ENCODE results near the gene TAF5L.
"Not testable (repeated sequence)": the region's sequence is repeated elsewhere in the genome, so short reads cannot be mapped to it uniquely, and the experiment has no call there.

The TAF5L gene

DNA sequence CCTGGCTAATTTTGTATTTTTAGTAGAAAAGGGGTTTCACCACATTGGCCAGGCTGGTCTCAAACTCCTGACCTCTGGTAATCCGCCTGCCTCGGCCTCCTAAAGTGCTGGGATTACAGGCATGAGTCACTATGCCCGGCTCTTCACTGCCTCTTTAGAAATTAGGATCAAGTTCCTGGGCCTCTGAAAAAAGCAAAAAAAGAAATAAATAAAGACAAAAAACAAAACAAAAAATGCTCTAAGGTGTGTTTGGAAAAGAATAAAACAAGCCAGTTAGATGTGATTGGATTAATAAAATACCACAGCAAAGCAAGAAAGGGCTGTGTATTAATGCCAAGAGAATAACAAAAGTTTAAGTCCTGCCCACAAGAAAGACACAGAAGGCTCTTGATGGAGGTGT, 63.2 kb downstream of the TAF5L start:
- no peak for DNase-seq

DNA sequence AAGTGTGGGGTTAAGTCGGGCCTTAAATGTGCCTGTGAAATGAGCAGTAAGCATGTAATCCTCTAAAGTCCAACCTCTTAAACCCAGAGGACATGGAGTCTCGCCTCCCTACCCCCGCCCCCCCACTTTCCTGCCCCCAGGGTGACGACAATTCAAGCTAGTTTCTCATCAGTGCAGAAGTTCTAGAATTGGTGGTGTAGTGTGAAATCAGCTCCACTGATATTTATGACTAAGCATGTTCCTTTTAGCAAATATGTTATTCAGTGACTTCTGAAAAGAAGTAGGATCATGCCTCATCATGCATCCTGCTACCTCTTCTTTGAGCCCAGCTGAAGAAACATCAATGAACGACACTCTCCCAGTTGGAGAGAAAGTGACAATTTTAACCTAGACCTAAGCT, 64.8 kb downstream of the TAF5L start:
- DNase-seq = no peak

GRCh38 chr1:229560124-229560523, 65.8 kb downstream of the TAF5L start:
- not testable (repeated sequence) for DNase-seq

DNA sequence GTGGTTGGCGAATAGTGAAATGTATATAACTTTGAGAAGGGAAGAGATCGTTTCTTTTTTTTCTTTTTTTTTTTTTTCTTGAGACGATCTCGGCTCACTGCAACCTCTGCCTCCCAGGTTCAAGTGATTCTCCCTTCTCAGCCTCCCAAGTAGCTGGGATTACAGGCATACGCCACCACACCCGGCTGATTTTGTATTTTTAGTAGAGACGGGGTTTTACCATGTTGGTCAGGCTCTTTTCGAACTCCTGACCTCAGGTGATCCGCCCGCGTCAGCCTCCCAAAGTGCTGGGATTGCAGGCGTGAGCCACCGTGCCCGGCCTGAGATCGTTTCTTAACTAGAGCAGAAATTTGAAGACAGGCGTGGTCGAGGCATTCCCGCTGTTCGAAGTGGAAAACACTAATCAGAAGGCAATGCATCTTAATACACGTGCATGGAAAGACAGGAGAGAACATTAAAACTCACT, 66.6 kb downstream of the TAF5L start:
- DNase-seq = not testable (repeated sequence)

- peak; percentile 97 for DNase-seq
These were observed 67.2 kb downstream of the TAF5L start, which contains the start of gene ABCB10 for GRCh38 chr1:229558460-229559335. Gene ABCB10 (minus strand): TSS chr1:229558707. CDS start chr1:229558652, 55 bp downstream.

DNA sequence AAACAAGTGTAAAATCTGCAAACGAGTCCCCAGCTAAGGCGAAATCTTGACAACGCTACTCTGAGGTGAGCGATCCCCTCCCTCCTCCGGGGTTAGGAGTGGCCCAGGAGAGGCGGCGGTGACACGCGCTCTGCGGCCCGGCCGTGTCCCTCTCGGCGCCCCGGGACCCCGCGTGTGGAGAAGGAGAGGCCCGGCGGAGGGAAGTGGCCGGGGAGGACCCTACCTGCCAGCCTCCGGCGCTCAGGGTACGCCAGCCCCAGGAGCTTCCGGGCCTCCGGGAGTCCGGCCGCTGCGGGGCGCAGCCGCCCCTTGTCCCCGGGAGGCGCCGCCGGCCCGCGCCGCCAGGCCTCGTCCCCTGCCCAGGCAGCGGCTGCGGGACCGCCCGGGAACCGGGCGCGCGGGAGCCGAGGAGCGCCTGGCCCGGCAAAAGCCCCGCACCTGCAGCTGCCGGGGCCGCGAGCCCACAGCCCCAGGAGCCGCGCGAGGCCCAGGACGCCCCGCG, 68.0 kb downstream of the TAF5L start:
- DNase-seq = peak; percentile 39

- DNase-seq = peak; percentile 21
These were observed 68.6 kb downstream of the TAF5L start for GRCh38 chr1:229557200-229557850.

DNA sequence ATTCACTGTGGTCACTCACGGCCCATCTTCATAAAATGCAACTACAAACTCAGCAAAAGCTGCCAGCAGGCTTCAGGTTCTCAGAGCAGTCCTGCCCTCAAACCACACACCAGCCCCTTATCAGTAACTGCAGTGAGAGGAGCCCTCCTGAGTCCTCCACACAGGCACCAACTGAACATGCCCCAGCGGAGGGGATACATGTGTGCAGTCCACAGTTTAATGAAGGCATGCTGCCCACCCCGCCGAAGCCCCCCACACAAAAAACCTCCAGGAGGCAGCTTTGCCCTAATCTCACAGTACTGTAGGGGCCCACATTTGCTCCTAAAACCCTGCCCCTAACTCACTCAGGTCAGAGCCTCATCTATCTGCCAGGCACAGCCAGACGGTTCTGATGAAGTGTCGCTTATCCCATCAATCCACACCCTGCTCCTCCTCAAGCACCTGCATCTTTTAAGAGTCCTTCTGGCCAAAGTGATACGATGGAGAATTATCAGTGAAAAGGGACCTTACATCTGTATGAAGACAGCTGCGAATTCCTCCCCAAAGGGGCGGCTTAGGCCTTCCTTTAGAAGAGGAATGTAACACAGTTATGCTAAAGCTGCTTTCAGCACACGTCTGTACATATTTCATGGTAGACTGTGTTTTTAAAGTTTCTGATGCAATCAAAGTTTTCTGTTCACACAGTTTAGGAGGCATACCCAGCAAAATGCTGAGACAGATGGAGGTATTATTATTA, 70.9 kb downstream of the TAF5L start:
- DNase-seq = no peak

- DNase-seq = no peak
These were observed 72.2 kb downstream of the TAF5L start for GRCh38 chr1:229553621-229554130.

DNA sequence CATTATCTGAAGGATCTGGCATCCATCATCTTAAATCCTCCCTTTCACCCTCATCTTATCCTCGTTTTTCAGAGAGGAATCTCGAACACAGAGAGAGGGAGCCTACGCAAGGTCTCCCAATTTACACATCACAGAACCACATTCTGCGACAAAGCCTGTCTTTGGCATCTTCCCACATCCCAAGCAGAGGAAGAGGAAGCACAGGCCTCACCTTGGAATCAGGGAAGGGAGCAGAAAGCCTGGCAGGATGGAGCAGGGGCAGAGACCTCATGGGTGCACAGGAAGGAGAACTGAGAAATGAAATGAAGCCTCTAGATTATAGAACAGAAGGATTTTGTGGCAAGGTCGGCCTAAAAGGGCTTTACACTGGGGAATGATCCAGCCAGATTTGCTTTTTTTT, 73.2 kb downstream of the TAF5L start:
- DNase-seq = no peak

DNA sequence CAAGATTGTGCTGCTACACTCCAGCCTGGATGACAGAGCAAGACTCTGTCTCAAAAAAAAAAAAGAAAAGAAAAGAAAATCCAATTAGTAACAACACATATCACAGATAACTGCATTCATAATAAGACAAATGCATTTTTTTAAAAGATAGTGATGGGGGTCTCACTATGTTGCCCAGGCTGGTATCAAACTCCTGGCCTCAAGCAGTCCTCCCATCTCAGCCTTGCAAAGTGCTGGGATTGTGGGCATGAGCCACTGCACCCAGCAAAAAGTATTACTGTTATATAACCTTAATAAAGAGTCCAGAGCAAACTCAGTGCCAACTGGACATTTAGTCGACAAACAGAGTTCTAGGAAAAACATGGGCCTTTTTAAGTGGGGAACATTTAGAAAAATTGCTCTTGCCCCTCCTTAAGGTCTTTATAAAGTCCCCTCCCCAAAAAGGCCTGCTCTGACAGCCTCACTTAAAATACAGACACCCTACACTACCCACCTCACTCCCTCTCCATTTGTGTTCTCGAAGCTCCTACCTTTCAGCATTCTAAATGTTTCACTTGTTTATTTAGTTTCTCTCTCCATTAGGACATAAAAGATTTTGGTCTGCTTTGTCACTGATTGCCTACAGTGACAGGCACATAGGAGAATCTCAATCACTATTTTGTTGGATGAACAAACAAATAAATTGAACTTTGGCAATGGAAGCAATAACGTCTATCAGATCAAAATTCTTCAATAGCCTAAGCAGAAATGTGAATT, 74.9 kb downstream of the TAF5L start:
- DNase-seq = no peak

DNA sequence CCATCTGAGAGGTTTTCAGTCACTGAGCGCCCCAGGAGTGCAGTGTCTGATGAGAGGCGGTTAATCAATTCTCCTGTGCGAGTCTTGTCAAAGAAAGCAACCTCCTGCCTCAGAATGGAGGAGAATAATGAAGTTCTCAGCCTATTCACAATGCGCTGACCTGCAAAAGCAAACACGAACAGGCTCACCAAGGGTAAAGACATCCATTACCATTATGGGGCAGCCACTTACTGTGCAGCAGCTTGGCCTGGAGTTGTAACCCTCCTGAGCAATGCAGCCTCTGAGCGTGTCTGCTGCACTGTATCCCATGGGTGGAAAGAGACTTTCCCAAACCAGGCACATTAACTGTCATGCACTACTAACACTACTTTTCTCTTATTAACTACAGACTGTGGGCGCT, 78.4 kb downstream of the TAF5L start:
- DNase-seq = no peak

GRCh38 chr1:229544587-229544986, 81.3 kb downstream of the TAF5L start:
- no peak for DNase-seq
